GM18502 (cell line): ENCODE measurements around the gene ZNF469.

Experiments
- ATAC-seq: cut with Tn5 transposase; IDR thresholded peaks from one replicate; pipeline ENCODE4 v1.9.1; 2021; ENCODE audit warnings: mild to moderate bottlenecking; ENCODE audit not compliant: unreplicated experiment, poor library complexity

The ZNF469 gene

DNA sequence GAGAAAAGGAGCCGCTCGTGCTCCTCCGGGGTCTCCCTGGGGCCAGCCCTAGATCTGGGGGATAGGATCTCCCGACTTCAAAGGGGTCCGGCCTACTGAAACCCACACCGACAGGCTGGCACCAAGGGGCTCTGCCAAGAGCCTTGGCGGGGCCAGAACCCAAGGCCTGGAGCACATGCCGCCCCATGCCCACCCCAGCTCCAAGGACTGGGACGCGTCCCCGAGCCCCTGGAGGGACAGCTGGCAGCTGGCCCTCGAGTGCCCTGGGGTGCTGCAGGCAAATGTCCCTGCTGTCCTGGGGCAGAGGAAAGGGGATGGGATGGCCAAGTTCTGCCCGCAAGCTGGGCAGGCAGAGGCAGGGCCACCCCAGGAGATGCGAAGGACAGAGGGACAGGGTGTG, 38.5 kb downstream of the ZNF469 start:
- no peak for ATAC-seq

- ATAC-seq, result no peak
Observed at GRCh38 chr16:88421871-88422433, 39.2 kb downstream of the ZNF469 start.

DNA sequence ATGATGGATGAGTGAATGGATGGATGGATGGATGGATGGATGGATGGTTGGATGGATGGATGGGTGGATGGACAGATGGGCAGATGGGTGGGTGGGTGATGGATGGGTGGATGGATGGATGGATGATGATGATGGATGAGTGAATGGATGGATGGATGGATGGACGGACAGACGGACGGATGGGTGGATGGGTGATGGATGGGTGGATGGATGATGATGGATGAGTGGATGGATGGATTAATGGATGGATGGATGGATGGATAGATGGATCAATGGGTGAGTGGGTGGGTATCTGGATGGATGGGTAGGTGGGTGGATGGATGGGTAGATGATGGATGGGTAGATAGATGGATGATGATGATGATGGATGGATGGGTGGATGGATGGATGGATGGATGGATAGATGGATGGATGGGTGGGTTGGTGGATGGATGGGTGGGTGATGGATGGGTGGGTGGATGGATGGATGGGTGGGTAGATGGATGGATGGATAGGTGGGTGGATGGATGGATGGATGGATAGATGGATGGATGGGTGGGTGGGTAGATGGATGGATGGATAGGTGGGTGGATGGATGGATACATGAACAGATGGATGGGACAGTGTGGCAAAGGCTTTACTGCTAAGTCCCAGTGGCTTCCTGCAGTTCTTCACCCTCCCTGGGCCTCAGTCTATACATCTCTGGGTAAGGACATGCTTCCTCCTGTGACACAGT, 40.1 kb downstream of the ZNF469 start:
- no peak for ATAC-seq

- no peak for ATAC-seq
Observed at GRCh38 chr16:88423448-88423850, 40.7 kb downstream of the ZNF469 start.

- ATAC-seq, result no peak
Observed at GRCh38 chr16:88424587-88425235, 42.0 kb downstream of the ZNF469 start.

DNA sequence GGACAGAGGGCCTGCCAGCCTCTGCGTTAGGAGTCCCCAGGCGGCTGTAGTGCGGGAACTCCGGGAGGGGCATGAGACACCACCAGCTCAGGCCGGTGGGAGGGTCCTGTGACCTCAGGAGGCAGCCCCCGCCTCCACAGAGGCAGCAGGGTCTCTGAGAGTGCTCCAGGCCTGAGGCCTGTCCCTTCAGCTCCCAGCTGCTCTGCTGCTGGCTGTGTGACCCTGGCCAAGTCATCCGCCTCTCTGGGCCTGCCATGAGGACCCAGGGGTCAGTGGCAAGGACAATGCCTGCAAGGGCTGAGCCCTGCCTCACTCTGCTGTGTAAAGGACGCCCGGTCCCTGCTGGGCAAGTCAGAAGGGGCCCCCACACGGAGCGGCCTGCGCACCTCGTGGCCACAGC, 43.3 kb downstream of the ZNF469 start:
- no peak for ATAC-seq

DNA sequence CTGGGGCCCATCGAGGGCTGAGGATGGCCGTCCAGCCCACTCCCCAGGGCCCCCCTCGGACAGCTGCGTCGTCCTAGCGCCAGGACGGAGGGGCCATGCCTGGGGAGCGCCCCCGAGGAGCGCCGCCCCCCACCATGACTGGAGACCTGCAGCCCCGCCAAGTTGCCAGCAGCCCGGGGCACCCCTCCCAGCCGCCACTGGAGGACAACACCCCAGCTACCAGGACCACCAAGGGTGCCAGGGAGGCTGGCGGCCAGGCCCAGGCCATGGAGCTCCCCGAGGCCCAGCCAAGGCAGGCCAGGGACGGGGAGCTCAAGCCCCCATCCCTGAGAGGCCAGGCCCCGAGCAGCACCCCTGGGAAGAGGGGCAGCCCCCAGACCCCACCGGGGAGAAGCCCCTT, 44.6 kb downstream of the ZNF469 start:
- no peak for ATAC-seq

DNA sequence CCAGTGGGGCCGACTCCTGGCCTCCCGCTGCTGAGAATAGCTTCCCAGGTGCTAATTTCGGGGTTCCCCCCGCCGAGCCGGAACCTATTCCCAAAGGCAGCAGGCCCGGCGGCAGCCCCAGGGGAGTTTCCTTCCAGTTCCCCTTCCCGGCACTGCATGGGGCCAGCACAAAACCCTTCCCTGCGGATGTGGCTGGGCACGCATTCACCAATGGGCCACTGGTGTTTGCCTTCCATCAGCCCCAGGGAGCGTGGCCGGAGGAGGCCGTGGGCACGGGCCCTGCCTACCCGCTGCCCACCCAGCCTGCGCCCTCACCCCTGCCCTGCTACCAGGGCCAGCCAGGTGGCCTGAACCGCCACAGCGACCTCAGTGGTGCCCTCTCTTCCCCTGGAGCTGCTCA, 45.4 kb downstream of the ZNF469 start:
- ATAC-seq, result no peak

- no peak for ATAC-seq
Observed at GRCh38 chr16:88428616-88429386, 46.0 kb downstream of the ZNF469 start.

- ATAC-seq, result no peak
Observed at GRCh38 chr16:88429387-88430184, 46.8 kb downstream of the ZNF469 start.

DNA sequence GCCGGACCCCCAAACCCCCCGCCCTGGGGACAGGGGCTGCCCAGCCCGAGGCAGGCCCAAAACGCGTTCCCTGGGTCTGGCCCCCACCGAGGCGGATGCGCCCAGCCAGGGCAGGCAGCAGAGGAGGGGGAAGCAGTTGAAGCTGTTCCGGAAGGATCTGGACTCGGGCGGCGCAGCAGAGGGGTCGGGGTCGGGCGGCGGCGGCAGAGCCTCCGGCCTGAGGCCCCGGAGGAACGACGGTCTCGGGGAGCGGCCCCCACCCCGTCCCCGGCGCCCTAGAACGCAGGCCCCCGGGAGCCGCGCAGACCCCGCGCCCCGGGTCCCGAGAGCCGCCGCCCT, 47.4 kb downstream of the ZNF469 start:
- ATAC-seq, result no peak

- no peak for ATAC-seq
Observed at GRCh38 chr16:88430524-88431446, 48.0 kb downstream of the ZNF469 start.

DNA sequence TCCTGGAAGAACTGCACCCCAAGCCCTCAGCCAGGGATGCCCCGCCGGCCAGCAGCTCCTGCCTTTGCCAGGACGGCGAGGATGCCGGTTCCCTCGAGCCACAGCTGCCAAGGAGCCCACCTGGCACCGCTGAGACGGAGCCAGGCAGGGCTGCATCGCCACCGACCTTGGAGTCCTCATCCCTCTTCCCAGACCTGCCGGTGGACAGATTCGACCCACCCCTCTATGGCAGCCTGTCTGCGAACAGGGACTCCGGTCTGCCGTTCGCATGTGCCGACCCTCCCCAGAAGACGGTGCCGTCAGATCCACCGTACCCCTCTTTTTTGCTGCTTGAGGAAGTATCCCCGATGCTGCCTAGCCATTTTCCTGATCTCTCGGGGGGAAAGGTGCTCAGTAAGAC, 48.9 kb downstream of the ZNF469 start:
- ATAC-seq, result no peak

DNA sequence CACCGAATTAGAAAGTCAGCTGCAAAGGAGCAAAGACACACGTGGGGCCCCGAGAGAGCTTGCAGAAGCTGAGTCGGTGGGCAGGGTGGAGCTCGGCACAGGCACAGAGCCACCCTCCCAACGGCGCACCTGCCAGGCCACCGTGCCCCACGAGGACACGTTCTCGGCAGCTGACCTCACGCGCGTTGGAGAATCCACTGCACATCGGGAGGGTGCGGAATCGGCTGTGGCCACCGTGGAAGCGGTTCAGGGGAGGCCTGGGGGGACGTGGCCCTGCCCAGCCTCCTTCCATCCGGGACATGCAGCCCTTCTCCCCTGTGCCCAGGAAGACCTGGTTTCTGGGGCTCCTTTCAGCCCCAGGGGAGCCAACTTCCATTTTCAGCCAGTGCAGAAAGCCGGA, 49.4 kb downstream of the ZNF469 start:
- ATAC-seq, result no peak
